ENCODE results near the gene SEMA5A. TPM values are rescaled to one million over a fixed set of nuclear protein-coding genes. Genes with fewer than 3 reads are reported as not detected.

SEMA5A gene
- total RNA-seq, 1 experiment from 2014 or later: 9.3 TPM

- TF ChIP-seq FOXK1 (CRISPR knock-in tag; IDR thresholded peaks at IDR 0.05) (no peak), JAZF1 (CRISPR knock-in tag; IDR thresholded peaks at IDR 0.05) (no peak), FOXJ3 (CRISPR knock-in tag; IDR thresholded peaks at IDR 0.05; ENCODE audit: borderline replicate concordance) (no peak), CREM (CRISPR knock-in tag; IDR thresholded peaks at IDR 0.05) (no peak), ESRRA (CRISPR knock-in tag; IDR thresholded peaks at IDR 0.05; ENCODE audit: borderline replicate concordance) (no peak), RORB (CRISPR knock-in tag; IDR thresholded peaks at IDR 0.05) (no peak), IRF1 (CRISPR knock-in tag; IDR thresholded peaks at IDR 0.05) (no peak)
Observed at GRCh38 chr5:9098990-9099389, 446.9 kb downstream of the SEMA5A start (continued).

GRCh38 chr5:9094582-9094981 is 451.3 kb downstream of the SEMA5A start:
- no peaks in the 10 kb centered on the region for H3K4me1 Mint-ChIP-seq

More at GRCh38 chr5:9094582-9094981, 451.3 kb downstream of the SEMA5A start:
- H3K27ac Mint-ChIP-seq: no peak overlapping the region
- TF ChIP-seq ZMAT4 (CRISPR knock-in tag; IDR thresholded peaks at IDR 0.05) (no peak), FOXP1 (CRISPR knock-in tag; IDR thresholded peaks at IDR 0.05; ENCODE audit: borderline replicate concordance) (no peak), NR3C1 (CRISPR knock-in tag; conservative IDR thresholded peaks at IDR 0.05; ENCODE audit: low read depth) (no peak), E2F5 (CRISPR knock-in tag; IDR thresholded peaks at IDR 0.05) (no peak), ZNF425 (CRISPR knock-in tag; conservative IDR thresholded peaks at IDR 0.05) (no peak), MYBL2 (CRISPR knock-in tag; IDR thresholded peaks at IDR 0.05) (no peak), AFF4 (CRISPR knock-in tag; IDR thresholded peaks at IDR 0.05; ENCODE audit: borderline replicate concordance) (no peak), GABPB1 (CRISPR knock-in tag; IDR thresholded peaks at IDR 0.05) (no peak), TP53 (CRISPR knock-in tag; IDR thresholded peaks at IDR 0.05) (no peak), RORB (CRISPR knock-in tag; IDR thresholded peaks at IDR 0.05) (no peak), ZSCAN18 (CRISPR knock-in tag; IDR thresholded peaks at IDR 0.05) (no peak), KAT7 (CRISPR knock-in tag; IDR thresholded peaks at IDR 0.05; ENCODE audit: borderline replicate concordance) (no peak), E2F1 (CRISPR knock-in tag; IDR thresholded peaks at IDR 0.05) (no peak), RELA (CRISPR knock-in tag; IDR thresholded peaks at IDR 0.05; ENCODE audit: borderline replicate concordance) (no peak), ELF4 (CRISPR knock-in tag; IDR thresholded peaks at IDR 0.05; ENCODE audit: low read depth) (no peak), HMGA2 (CRISPR knock-in tag; IDR thresholded peaks at IDR 0.05) (no peak), ZNF263 (CRISPR knock-in tag; IDR thresholded peaks at IDR 0.05; ENCODE audit: low read depth) (no peak), ERG (CRISPR knock-in tag; IDR thresholded peaks at IDR 0.05) (no peak), TCF7 (CRISPR knock-in tag; IDR thresholded peaks at IDR 0.05; ENCODE audit: low read depth) (no peak)
- POLR2A ChIA-PET: no interaction called here
- DNase-seq (ENCODE audit: low spot score) (no peak), ATAC-seq (no peak)
- no peaks in the 10 kb centered on the region; the same call in 1 of the 2 replicates for H3K9me3 Mint-ChIP-seq
- no peaks in the 10 kb centered on the region for H3K36me3 Mint-ChIP-seq
- H3K4me3 Mint-ChIP-seq: no peak overlapping the region
- no peaks in the 10 kb centered on the region for H3K27me3 Mint-ChIP-seq (ENCODE audit: low read depth)
- CTCF ChIA-PET: no interaction called here

Measured in WTC11 (cell line).